Adipose tissue (tissue), 3 donors: Measurements from ENCODE around the gene ERN1. TPM values are rescaled to one million over a fixed set of nuclear protein-coding genes. Genes with fewer than 3 reads are reported as not detected.

Source experiments
- H3K27ac ChIP-seq: one replicate; pipeline ENCODE4 v1.5.1; 2013; ENCODE audit warnings: low read depth, low read length
- WGBS, 3 donors: extraction: QIAGEN DNeasy Blood & Tissue Kit; methylation state at CpG; one replicate each; pipeline ENCODE4 v1.1.7; 2013; 5-methylcytosine and 5-hydroxymethylcytosine counted together
- polyA plus RNA-seq, 3 donors: library from polyadenylated mRNA; stranded (reverse); fragments of 200-250 nt; gene quantifications; one replicate each; pipeline ENCODE4 v1.2.3, GENCODE V29; 2013
- donor health status: healthy with polysubstance abuse.
- donor health status: Bipolar disorder and iron deficiency.
- donor health status: healthy.

ERN1 gene
- polyA plus RNA-seq, 3 donors, result 2.0 to 26.5 (median 9.3) TPM

- no peak overlapping the region for H3K27ac ChIP-seq
- 88 to 97% (median 94%) methylated on average over 4 of the region's 4 CpGs for WGBS, 3 donors
Measured at GRCh38 chr17:64160378-64160777, 30.4 kb upstream of the ERN1 start.

DNA sequence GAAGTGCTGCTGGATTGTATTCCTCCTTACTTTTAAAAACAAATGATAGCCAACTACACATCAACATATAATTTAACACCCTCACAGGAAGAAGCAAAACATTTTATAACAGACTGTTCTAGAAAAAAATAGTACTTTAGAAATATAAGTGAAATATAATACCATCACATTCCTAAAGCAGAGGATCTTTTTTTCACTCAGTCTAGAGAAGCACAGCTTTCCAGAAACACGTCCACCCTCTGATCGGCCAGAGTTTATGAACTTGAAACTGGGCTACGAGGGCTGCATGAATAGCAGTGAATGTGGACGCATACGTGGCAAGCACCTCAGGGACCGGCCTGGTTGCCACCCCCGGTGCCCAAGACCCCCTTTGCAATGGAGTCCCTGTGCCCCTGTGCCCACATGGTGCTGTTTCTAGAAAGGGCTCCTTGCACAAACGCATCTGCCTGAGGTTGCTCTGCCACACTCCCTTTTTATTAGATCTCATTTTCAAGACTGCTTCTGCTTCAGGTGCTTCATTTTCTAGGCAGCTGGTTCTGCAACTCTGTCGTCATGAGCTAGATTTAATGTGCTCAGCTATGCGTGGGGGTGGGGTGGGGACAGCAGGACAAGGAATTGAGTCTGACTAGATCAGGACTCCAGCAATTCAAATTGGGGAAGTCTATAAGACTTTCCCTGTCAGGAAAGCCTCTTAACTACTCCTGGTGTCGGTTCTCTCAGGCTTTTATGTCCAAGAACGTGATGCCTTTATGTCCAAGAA is 29.1 kb upstream of the ERN1 start:
- H3K27ac ChIP-seq, result no peak overlapping the region
- 68 to 76% (median 75%) methylated on average over 12 of the region's 12 CpGs for WGBS, 3 donors

DNA sequence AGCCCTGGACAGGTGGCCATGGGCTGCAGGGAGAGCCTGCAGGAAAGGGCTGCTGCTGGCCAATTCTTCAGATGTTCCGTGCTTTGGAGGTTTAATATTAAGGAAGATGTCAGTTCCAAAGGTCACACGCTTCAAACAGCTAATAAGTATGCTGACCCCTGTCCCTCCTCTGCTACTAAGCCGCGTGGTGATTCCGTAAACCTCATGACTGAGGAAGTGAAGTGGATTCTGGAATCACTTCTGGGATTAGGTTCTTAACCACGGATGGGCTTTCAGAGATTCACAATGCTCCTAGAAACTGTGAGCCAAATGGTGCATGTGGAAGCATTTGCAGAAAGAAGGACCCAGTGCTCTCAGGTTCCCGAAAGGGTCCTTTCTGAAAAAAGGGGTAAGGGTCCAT is 28.5 kb upstream of the ERN1 start:
- H3K27ac ChIP-seq, result no peak overlapping the region
- WGBS, 3 donors, result 60 to 74% (median 71%) methylated on average over 7 of the region's 7 CpGs

GRCh38 chr17:64157669-64158180 is 27.8 kb upstream of the ERN1 start:
- 78 to 95% (median 90%) methylated on average over 2 of the region's 2 CpGs for WGBS, 3 donors
- H3K27ac ChIP-seq, result no peak overlapping the region

GRCh38 chr17:64156670-64157069 is 26.7 kb upstream of the ERN1 start:
- H3K27ac ChIP-seq, result no peak overlapping the region
- 71 to 96% (median 94%) methylated on average over 2 of the region's 2 CpGs for WGBS, 3 donors

DNA sequence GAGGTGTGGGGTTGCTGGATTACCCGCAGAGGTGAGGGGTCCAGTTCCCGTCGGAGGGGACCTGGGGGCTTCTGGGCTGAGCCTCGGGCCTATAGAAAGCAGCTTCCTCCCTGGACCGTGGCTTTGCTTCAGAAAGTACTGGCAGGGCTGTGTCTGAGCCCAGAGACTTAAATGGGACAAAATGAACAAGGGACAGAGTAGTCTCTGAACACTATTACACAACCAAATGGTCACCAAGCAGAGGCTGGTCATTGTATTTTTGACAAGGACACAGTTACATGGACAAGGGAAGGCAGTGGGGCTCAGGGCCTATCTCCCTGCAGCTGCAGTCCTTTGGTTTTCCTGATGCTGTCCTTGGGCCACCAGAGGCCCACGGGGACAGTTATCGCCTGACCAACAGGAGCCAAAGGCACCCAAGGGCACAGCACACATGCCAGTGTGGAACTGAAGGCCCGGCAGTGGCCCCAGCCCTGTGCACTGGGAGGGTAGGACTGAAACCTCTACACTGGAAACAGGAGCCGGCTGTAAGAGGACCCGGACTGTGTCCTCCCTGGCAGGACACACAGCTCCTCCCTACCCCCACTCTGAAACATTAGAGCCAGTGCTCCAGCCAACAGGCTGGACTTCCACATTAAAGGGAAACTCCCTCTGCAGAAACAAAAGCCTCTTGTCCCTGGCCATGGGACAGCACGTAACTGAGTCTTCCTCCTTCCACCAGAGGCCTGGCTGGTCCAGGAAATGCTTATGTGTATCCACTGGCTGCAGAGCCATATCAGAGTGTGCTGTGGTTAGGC is 26.0 kb upstream of the ERN1 start:
- WGBS, 3 donors, result 37 to 62% (median 46%) methylated on average over 11 of the region's 11 CpGs
- no peak overlapping the region for H3K27ac ChIP-seq

DNA sequence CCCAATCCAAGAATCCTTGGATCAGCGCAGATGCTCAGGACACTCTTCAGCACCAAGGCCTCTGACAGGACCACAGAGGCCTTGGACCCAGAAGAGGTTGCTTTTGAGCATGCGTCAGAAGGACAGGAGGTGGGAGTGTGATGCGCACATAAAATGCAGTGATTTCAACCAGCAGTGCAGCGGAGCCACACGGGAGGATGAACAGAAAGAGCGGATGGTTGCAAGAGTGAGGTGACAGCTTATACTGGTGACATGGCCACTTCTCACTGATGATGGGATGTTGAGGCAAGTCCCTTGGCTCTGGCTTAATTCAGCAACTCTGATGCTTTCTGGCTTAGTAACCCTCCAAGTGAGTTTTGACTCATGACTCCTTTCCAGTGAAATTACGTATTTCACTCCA is 25.2 kb upstream of the ERN1 start:
- WGBS, 3 donors, result 88 to 94% (median 92%) methylated on average over 7 of the region's 7 CpGs

DNA sequence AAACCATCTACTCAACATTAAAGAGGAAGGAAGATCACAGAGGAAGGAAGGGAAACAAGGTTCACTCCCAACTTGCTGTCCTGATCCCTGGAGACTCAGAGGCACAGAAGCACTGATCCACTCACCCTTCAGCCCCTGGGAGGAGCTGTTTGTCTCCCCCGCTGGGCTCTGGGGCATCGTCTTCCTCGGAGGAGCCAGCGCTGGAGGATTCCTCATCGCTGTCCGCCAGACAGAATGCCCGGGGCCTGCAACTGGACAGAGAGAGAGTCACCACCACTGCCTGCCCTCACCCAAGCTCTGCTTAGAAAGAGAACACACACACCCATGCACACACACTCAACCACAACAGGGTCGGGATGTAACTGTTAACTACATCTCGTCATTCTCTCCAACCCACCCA is 24.8 kb upstream of the ERN1 start:
- WGBS, 3 donors, result 73 to 94% (median 91%) methylated on average over 9 of the region's 9 CpGs
- no peak overlapping the region for H3K27ac ChIP-seq

More for the DNA sequence above, 25.2 kb upstream of the ERN1 start:
- H3K27ac ChIP-seq, result no peak overlapping the region

DNA sequence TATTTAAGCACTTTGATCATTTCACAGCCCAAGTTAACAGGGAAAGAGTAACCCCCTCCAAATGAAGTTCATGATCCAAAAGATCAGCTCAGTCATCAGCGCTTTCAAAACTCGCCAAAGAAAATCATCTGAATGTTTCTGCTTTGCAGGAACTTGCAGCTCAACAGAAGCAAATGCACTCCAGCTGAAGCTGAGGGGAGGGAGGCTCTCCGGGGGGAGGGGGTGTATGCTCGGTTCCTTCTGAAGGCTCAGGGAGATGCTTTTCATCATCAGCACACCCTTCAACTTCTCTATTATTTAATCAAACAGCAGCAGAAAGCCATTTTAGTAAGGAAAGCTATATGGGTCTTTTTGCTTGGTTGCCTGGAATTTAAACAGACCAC is 24.4 kb upstream of the ERN1 start:
- no peak overlapping the region for H3K27ac ChIP-seq
- WGBS, 3 donors, result 43 to 56% (median 50%) methylated on average over 4 of the region's 4 CpGs

DNA sequence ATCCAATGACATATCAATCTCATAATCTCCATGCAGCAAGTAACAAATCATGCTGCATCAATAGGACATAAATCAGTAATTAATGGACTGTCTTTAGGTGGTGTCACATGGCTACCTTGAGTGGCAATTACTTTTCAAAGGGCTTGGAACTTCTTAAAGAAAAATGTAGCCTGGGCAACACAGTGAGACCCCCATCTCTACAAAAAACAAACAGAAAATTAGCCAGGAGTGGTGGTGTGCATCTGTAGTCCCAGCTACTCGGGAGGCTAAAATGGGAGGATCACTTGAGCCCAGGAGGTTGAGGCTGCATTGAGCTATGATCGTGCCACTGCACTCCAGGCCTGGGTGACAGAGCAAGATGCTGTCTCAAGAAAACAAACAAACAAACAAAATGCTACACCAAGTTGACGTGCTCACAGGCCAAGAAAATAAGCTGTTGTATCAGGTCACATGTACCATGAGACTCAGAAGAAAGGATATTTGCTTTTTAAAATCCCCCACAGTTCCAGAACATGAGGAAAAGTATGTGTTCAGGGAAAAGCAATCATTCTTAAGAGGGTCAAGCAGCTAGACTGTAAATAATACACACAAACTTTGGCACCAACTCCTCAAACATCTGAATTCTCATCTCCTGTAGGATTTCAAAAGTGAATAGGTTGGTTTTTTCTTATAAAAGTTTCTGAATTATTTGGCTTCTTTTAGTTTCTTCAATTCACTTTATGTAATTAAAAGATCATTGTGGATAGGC is 23.8 kb upstream of the ERN1 start:
- 85 to 93% (median 92%) methylated on average over 3 of the region's 3 CpGs for WGBS, 3 donors
- no peak overlapping the region for H3K27ac ChIP-seq

- WGBS, 3 donors, result 59 to 86% (median 77%) methylated on average over 7 of the region's 7 CpGs
- no peak overlapping the region for H3K27ac ChIP-seq
Measured at GRCh38 chr17:64152428-64153125, 22.6 kb upstream of the ERN1 start.

GRCh38 chr17:64151016-64151368 is 21.0 kb upstream of the ERN1 start:
- H3K27ac ChIP-seq, result no peak overlapping the region
- 88 to 96% (median 93%) methylated on average over 1 of the region's 1 CpG for WGBS, 3 donors

DNA sequence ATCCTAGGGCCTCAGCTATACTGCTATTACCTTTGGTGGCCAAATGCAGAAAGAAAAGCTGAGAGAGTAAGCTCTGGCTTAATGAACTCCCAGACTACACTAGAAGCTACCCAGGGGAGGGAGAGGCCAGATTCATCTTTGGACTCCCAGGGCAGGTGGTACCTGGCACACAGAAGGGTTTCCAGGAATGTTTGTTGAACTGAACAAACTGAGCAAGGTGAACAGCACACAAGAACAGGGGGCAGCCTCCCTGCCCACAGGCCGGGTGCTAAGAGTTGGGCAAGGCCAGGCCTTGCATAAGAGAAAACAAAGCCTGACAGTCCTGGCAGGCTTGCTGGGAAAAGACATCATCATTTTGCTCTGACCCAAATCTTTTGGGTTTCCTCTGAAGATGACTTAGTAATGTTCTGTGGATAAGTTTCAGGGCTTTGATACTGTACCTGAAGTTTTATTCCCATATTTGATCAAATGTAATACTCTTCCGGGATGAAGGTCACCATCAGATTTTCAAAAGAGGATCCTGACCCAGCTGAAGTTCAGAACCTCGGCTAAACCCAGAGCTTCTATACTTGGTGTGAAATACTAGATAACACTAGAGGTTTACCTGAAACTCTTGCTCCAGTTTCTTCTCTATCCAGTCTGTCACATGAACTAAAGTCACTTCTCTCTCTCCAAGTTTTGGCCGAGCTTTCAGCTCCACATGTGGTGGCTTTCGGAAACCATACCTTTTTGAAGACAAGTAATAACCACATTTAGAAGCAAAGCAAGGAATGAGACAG is 20.5 kb upstream of the ERN1 start:
- WGBS, 3 donors, result 39 to 77% (median 74%) methylated on average over 5 of the region's 5 CpGs

GRCh38 chr17:64149196-64149595 is 19.3 kb upstream of the ERN1 start:
- H3K27ac ChIP-seq, result no peak overlapping the region
- WGBS, 3 donors, result 94 to 97% (median 96%) methylated on average over 6 of the region's 6 CpGs

More for the DNA sequence above, 20.5 kb upstream of the ERN1 start:
- H3K27ac ChIP-seq, result no peak overlapping the region

DNA sequence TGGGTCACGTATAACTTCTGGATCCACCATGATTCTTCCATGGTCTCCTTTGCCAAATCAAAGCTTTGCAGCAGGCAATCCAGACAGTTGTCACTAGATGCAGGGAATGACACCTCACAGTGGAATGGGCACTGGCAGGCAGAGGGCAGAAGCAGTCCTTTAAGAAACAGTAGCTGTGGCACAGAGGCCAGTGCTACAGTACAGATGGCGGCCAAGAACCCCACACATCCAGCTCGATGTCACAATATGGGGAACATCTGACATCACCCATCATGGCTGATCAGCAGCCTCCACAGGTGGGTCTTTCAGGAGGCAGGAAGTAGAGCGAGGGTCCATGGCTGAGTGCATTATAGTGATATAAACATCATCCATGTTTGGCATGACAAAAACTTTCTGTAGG is 18.8 kb upstream of the ERN1 start:
- WGBS, 3 donors, result 73 to 85% (median 84%) methylated on average over 4 of the region's 4 CpGs
- no peak overlapping the region for H3K27ac ChIP-seq

DNA sequence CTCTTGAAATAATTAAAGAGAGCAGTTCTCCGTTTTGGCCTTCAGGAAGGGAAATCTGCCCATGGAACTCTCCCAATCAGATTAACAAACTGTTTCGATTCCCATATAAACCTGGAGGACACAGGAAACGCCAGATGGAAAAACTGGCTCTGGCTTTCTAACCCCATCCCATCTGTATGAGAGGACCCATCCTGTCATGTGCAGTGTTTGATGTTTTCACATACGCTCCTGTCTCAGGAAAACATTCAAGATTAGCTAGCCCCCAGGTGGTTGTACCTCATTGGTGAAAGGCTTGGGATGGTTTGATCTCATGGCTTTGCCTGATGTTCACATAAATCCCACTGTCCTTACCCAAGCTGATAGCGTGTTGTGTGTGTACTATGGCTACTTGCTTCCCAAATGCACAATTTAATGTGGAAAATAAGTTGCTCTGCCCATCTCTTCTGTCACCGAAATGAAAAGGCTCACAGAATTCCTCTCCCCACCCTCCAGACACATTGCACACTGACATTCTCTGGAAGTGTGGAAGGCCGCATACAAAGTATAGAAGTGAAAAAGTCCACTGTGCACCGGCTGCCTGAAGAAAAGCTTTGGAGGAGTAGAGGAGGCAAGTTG is 18.2 kb upstream of the ERN1 start:
- 47 to 67% (median 64%) methylated on average over 8 of the region's 8 CpGs for WGBS, 3 donors
- no peak overlapping the region for H3K27ac ChIP-seq
